ENCODE measurements around the gene TSPO.

TSPO gene

GRCh38 chr22:43179911-43180195 is 28.5 kb downstream of the TSPO start:
- no peak for DNase-seq

- DNase-seq: no peak
Measured at GRCh38 chr22:43180670-43181069, 29.3 kb downstream of the TSPO start.

- DNase-seq: no peak
Measured at GRCh38 chr22:43181321-43182076, 30.1 kb downstream of the TSPO start.

- DNase-seq: no peak
Measured at GRCh38 chr22:43182118-43182517, 30.8 kb downstream of the TSPO start.

GRCh38 chr22:43182726-43183125 is 31.4 kb downstream of the TSPO start:
- DNase-seq: no peak

GRCh38 chr22:43183496-43184277 is 32.3 kb downstream of the TSPO start:
- DNase-seq: no peak

GRCh38 chr22:43185860-43186261 is 34.5 kb downstream of the TSPO start:
- DNase-seq: no peak

- peak; percentile 81 for DNase-seq
Measured at GRCh38 chr22:43186272-43187170, 35.2 kb downstream of the TSPO start, which contains the start of gene TTLL12. Gene TTLL12 (minus strand): TSS chr22:43187134. CDS start chr22:43187069, 65 bp downstream.

GRCh38 chr22:43187171-43188099 is 36.1 kb downstream of the TSPO start:
- DNase-seq: peak; percentile 98

GRCh38 chr22:43188829-43189545 is 37.6 kb downstream of the TSPO start:
- DNase-seq: no peak

- DNase-seq: no peak
Measured at GRCh38 chr22:43191831-43192230, 40.5 kb downstream of the TSPO start.

- no peak for DNase-seq
Measured at GRCh38 chr22:43197271-43197941, 46.0 kb downstream of the TSPO start.

- no peak for DNase-seq
Measured at GRCh38 chr22:43198126-43198525, 46.8 kb downstream of the TSPO start.

- DNase-seq: no peak
Measured at GRCh38 chr22:43198936-43199335, 47.6 kb downstream of the TSPO start.

GRCh38 chr22:43199541-43199940 is 48.2 kb downstream of the TSPO start:
- DNase-seq: no peak

- no peak for DNase-seq
Measured at GRCh38 chr22:43200031-43200430, 48.7 kb downstream of the TSPO start.

GRCh38 chr22:43200555-43200954 is 49.2 kb downstream of the TSPO start:
- no peak for DNase-seq

GRCh38 chr22:43201486-43202219 is 50.3 kb downstream of the TSPO start:
- DNase-seq: no peak

GRCh38 chr22:43202326-43202725 is 51.0 kb downstream of the TSPO start:
- no peak for DNase-seq

GRCh38 chr22:43202756-43203410 is 51.5 kb downstream of the TSPO start:
- no peak for DNase-seq
